Psoas muscle (tissue), 8 donors: ENCODE data around the gene RAD9A. TPM values are rescaled to one million over a fixed set of nuclear protein-coding genes. Genes with fewer than 3 reads are reported as not detected.
"Not testable (repeated sequence)": the region's sequence is repeated elsewhere in the genome, so short reads cannot be mapped to it uniquely, and the experiment has no call there.

Source experiments
- ATAC-seq, 4 donors: fragments of 200-7000 bp; cut with Tn5 transposase; one replicate each; pipeline ENCODE4 v1.9.1; 2020; ENCODE audit warnings: moderate library complexity in 3 of 4, mild to moderate bottlenecking in 2 of 4
- DNase-seq, 2 donors: peaks; one replicate each; pipeline ENCODE4 v3.0.0-alpha.2; 2020
- H3K27ac ChIP-seq: fragments of 200-600 bp; one replicate; pipeline ENCODE4 v1.8.0; 2022
- H3K27me3 ChIP-seq, 3 donors: fragments of 200-600 bp in 1 of 3; one replicate each; pipeline versions ENCODE4 v1.6.1 to v1.8.0; 2013 to 2022; ENCODE audit warnings: low read length in 2 of 3, mild to moderate bottlenecking in 2 of 3, moderate library complexity in 1 of 3; ENCODE audit not compliant: insufficient read depth in 3 of 3
- H3K36me3 ChIP-seq, 2 donors: fragments of 200-600 bp in 1 of 2; one replicate each; pipeline versions ENCODE4 v1.6.1 to v1.8.0; 2013 to 2022; ENCODE audit warnings: low read depth in 1 of 2, mild to moderate bottlenecking in 1 of 2, moderate library complexity in 1 of 2; ENCODE audit not compliant: insufficient read depth in 1 of 2
- H3K4me1 ChIP-seq: fragments of 200-600 bp; one replicate; pipeline ENCODE4 v1.8.0; 2022
- H3K4me3 ChIP-seq: fragments of 200-600 bp; one replicate; pipeline ENCODE4 v1.8.0; 2022; ENCODE audit warnings: mild to moderate bottlenecking
- H3K9me3 ChIP-seq: fragments of 200-600 bp; one replicate; pipeline ENCODE4 v1.8.0; 2022
- WGBS, 3 donors: extraction: QIAGEN DNeasy Blood & Tissue Kit; methylation state at CpG; one replicate each; pipeline versions ENCODE4 v1.1.6 to v1.1.7; 2013; 5-methylcytosine and 5-hydroxymethylcytosine counted together
- intact Hi-C, 2 donors: fragments of 100-400 bp; cut with DNase I; formaldehyde crosslinking; loops; one replicate each; pipeline versions ENCODE4 v1.11.0 to v1.14.2; 2022
- polyA plus RNA-seq, 3 donors: library from polyadenylated mRNA; stranded (reverse); fragments of 200-250 nt; gene quantifications; one replicate each; pipeline ENCODE4 v1.2.3, GENCODE V29; 2013
- total RNA-seq, 4 donors: library from RNA; stranded (reverse); fragmentation: NEBNext Ultra II Directional in 2 of 4; extraction: Animal tissue kit (Norgen Biotek cat#: 25700) in 2 of 4; gene quantifications; one replicate each; pipeline versions ENCODE4 v1.2.1 to v1.2.4, GENCODE V29; 2021 to 2023
- TF ChIP-seq, protein P1 (sequence below): fragments of 200-600 bp; IDR thresholded peaks from one replicate; pipeline ENCODE4 v1.8.0; 2022; ENCODE audit warnings: antibody characterized with exemption
- donor health status: healthy with polysubstance abuse.
- donor health status: DM: no; HTN: no; CAD: no; lungs with moderate emphysema.
- donor health status: Bipolar disorder and iron deficiency.
- donor health status: healthy.
- donor health status: DM: yes; HTN: yes; CAD: no.
- donor health status: DM: no; HTN: no; CAD: no.
- donor health status: DM: no; HTN: no; CAD: no.
- donor health status: DM: yes; HTN: yes; CAD: no.

RAD9A gene
- total and polyA plus RNA-seq, 7 donors = 1.8 to 12.3 (median 6.7) TPM

DNA sequence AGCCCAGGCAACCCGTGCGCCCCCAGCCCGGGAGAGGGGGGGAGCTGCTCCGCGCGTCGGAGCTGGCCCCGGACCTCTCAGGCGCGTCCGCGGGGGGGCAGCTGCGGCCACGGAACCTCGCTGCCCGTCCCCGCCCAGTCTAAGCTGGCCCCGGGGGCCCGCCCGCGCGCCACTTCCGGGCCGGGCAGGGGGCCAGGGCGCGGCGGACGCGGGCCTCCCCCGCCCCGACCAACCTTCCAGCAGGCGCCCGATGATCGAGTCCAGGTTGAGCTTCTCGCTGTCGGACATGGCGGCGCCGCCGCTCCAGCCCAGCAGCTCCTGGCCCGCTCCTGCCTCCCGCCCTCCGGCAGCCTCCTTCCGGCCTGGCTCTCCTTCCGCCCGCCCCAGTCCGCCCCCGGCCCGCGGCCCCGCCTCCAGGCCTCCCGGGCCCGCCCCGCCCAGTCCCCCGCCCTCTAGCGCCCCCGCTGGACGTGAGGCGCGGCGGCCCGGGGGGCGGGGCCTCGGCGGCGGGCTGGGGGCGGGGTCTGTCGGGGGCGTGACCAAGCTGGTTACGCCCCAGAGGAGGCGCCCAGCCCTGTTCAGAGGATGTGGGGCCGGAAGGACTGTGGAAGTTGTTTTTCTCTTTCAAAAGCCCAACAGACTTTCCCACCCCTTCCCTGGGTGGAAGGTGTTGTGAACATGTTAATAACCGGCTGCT lies 9.9 kb downstream of the RAD9A start, which contains the start of gene PPP1CA:
TSS of gene PPP1CA (minus strand) at position 364 of the 697 bp plus-strand sequence. CDS start at position 288, 76 bp downstream.
- TF ChIP-seq, protein P1, sequence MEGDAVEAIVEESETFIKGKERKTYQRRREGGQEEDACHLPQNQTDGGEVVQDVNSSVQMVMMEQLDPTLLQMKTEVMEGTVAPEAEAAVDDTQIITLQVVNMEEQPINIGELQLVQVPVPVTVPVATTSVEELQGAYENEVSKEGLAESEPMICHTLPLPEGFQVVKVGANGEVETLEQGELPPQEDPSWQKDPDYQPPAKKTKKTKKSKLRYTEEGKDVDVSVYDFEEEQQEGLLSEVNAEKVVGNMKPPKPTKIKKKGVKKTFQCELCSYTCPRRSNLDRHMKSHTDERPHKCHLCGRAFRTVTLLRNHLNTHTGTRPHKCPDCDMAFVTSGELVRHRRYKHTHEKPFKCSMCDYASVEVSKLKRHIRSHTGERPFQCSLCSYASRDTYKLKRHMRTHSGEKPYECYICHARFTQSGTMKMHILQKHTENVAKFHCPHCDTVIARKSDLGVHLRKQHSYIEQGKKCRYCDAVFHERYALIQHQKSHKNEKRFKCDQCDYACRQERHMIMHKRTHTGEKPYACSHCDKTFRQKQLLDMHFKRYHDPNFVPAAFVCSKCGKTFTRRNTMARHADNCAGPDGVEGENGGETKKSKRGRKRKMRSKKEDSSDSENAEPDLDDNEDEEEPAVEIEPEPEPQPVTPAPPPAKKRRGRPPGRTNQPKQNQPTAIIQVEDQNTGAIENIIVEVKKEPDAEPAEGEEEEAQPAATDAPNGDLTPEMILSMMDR = peak; percentile 63
- peaks cover 32% of the 10 kb centered on the region for H3K4me1 ChIP-seq
- peaks cover 0 to 41% of the 10 kb centered on the region in 2 donors for H3K36me3 ChIP-seq

DNA sequence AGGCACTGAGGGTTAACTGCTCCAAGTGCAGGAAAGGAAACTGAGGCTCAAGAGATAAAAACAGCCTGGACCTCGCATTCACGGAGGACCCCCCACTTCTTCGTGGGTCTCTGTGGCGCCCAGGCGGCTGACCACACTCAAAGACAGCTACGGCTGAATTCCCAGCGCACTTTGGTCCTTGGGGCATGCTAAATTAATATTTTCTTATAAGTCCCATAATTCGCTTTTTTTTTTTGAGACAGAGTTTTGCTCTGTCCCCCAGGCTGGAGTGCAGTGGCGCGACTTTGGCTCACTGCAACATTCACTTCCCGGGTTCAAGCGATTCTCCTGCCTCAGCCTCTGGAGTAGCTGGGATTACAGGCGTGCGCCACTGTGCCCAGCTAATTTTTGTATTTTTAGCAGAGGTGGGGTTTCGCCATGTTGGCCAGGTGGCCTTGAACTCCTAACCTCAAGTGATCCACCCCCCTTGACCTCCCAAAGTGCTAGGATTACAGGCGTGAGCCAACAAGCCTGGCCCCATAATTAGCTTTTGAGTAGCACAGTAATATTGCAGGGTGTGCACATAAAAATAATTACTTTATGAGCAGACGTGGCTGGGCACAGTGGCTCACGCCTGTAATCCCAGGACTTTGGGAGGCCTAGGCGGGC lies 10.5 kb downstream of the RAD9A start:
- H3K4me3 ChIP-seq = peak overlapping the region; percentile 99
- ATAC-seq = not testable (repeated sequence)
- H3K4me1 ChIP-seq = peaks cover 32% of the 10 kb centered on the region

More for the DNA sequence above, 9.9 kb downstream of the RAD9A start, which contains the start of gene PPP1CA:
- Histone ChIP-seq H3K4me3 (peak within 1 kb of the TSS; percentile 99), H3K9me3 (no peaks in the 10 kb centered on the region), H3K27me3 (no peaks in the 10 kb centered on the region), H3K27ac (peak within 1 kb of the TSS; percentile 95)
- DNase-seq = peak; percentile 91 to 96
- 0 to 1% (median 1%) methylated on average over 40 to 73 of the region's 73 CpGs for WGBS, 3 donors
- intact Hi-C loops = loop anchor here (1.0 to 5.0 kb wide), 4 partner anchors 17 to 105 kb away; partner anchors contain the start of gene TMEM134 (in 2 of the 2)
- peak; percentile 89 to 92 (median 92) for ATAC-seq

DNA sequence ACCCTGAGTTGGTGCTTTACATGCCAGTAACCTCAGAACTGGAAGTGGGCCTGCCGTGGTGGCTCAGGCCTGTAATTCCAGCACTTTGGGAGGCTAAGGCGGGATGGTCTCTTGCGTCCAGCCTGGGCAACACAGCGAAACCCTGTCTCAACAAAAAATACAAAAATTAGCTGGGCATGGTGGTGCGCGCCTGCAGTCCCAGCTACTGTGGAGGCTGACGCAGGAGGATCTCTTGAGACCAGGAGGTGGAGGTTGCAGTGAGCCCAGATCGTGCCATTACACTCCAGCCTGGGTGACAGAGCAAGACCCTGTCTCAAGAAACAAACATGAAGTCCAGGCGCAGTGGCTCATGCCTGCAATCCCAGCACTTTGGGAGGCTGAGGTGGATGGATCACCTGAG lies 11.3 kb downstream of the RAD9A start:
- H3K36me3 ChIP-seq = peaks cover 0 to 27% of the 10 kb centered on the region in 2 donors
- not testable (repeated sequence) for H3K27me3 ChIP-seq, DNase-seq, H3K9me3 ChIP-seq, H3K4me3 ChIP-seq, ATAC-seq
- H3K4me1 ChIP-seq = peaks cover 29% of the 10 kb centered on the region
- intact Hi-C loops = loop anchor here (2.0 to 5.0 kb wide), 2 partner anchors 16 to 64 kb away; partner anchors contain the start of gene TMEM134 (in 2 of the 2)
- 97 to 98% (median 98%) methylated on average over 9 of the region's 9 CpGs for WGBS, 3 donors
- H3K27ac ChIP-seq = peak overlapping the region; percentile 95

More for the DNA sequence above, 10.5 kb downstream of the RAD9A start:
- Histone ChIP-seq H3K36me3 (peaks cover 0 to 34% of the 10 kb centered on the region in 2 donors), H3K27ac (peak overlapping the region; percentile 95)
- not testable (repeated sequence) for H3K27me3 ChIP-seq, H3K9me3 ChIP-seq, DNase-seq
- intact Hi-C loops = loop anchor here (2.0 to 5.0 kb wide), 2 partner anchors 16 to 65 kb away; partner anchors contain the start of gene TMEM134 (in 2 of the 2)
- 45 to 53% (median 50%) methylated on average over 19 of the region's 19 CpGs for WGBS, 3 donors

DNA sequence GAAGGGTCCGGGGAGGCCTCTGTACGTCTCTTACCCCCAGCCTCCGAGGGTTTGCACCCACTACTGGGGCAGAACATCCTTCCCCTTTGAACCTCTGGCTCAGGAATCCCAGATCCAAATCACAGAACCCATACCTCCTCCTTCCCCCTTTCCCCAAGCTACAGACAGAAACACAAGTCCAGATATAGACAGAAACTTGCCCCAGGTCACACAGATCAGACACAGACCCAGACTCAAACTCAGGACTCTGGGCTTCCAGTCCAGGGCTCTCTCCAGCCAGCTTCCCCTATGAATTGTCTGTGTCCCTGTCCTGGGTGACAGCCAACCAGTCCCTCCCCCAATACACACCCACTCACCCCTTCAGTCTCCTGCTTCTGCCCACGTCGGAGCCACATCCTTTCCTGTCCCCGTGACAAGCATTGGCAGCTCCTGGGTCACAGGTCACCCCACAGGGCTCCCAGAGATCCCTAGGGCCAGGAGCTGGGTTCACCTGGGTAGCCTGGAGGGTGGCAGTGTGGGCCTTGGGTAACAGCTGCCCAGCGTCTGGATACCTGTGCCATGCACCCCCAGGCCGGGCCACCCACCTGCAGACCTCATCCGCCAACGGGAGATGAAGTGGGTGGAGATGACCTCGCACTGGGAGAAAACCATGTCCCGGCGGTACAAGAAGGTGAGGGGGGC lies 12.9 kb downstream of the RAD9A start:
- Histone ChIP-seq H3K4me1 (peaks cover 16% of the 10 kb centered on the region), H3K27ac (no peak overlapping the region), H3K36me3 (peaks cover 0 to 11% of the 10 kb centered on the region in 2 donors), H3K4me3 (no peak overlapping the region), H3K9me3 (no peaks in the 10 kb centered on the region), H3K27me3 (peaks cover 0 to 19% (median 4%) of the 10 kb centered on the region in 3 donors)
- TF ChIP-seq, protein P1 = no peak
- ATAC-seq (no peak), DNase-seq (no peak)
- intact Hi-C loops = loop anchor here (5.0 kb wide), 1 partner anchor 63 kb away; the partner anchor contains the start of gene TMEM134 (in 2 of the 2)
- WGBS, 3 donors = 72 to 80% (median 74%) methylated on average over 13 of the region's 13 CpGs

DNA sequence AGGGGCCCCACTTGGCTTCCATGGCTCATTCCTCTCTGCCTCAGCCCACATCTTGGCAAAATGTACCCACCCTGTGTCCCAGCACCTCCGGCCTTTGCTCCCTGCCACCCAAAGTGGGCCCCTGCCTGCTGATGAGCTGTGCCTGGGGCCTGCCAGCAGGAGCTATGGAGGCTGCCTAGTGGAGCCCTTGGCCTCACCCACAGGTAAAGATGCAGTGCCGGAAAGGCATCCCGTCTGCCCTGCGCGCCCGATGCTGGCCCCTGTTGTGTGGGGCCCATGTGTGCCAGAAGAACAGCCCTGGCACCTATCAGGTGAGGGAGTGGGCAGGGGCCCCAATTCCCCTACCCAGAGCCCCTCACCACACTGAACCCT lies 13.4 kb downstream of the RAD9A start:
- Histone ChIP-seq H3K27ac (no peak overlapping the region), H3K27me3 (peaks cover 0 to 24% (median 7%) of the 10 kb centered on the region in 3 donors), H3K4me1 (peaks cover 11% of the 10 kb centered on the region), H3K4me3 (no peak overlapping the region), H3K36me3 (peaks cover 0 to 6% of the 10 kb centered on the region in 2 donors), H3K9me3 (no peaks in the 10 kb centered on the region)
- WGBS, 3 donors = 86 to 95% (median 89%) methylated on average over 6 of the region's 6 CpGs
- TF ChIP-seq, protein P1 = no peak
- intact Hi-C loops = no loop called here
- ATAC-seq (no peak), DNase-seq (no peak)
